Left colon (tissue), 2 donors: ENCODE measurements around the gene PTPRR. TPM values are rescaled to one million over a fixed set of nuclear protein-coding genes. Genes with fewer than 3 reads are reported as not detected.

Experiments used
- ATAC-seq: fragments of 200-7000 bp; cut with Tn5 transposase; one replicate; pipeline ENCODE4 v1.9.1; 2020; ENCODE audit warnings: mild to moderate bottlenecking, moderate library complexity
- DNase-seq, 2 donors: peaks; one replicate each; pipeline ENCODE4 v3.0.0-alpha.2; 2020
- intact Hi-C, 2 donors: fragments of 100-400 bp; cut with DNase I in 1 of 2; cut with micrococcal nuclease in 1 of 2; formaldehyde crosslinking; loops; one replicate each; pipeline versions ENCODE4 v1.11.2 to v1.14.0; 2022; cut with DNase I, micrococcal nuclease
- total RNA-seq, 2 donors: library from RNA; stranded (reverse); fragmentation: NEBNext Ultra II Directional; extraction: Animal tissue kit (Norgen Biotek cat#: 25700); gene quantifications; one replicate each; pipeline ENCODE4 v1.2.1, GENCODE V29; 2021
- donor health status: DM: no; HTN: no; CAD: no.
- donor health status: DM: yes; HTN: yes; CAD: no.

PTPRR gene
- total RNA-seq, 2 donors from 2014 or later = 13.1 to 48.8 TPM

DNA sequence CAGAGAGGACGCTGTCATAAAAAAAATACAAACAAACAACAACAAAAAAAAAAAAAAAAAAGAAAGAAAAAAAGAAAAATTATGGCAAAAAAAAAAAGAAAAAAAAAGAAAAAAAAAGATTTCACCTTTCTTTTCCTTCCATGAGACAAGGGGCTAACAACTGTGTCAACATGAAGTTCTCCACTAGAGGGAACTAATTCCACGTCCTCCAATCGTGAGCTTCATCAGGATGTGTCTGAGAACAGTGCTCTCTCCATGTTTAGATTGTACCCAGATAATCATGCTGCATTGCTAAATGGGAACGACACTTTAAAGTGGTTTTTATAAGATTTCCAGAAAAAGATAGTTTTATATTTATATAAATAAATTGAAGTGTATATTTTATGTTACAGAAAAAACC, 187.2 kb downstream of the PTPRR start:
- intact Hi-C loops = loop anchor here in 1 of 2 donors (10.0 kb wide), 1 partner anchor 661 kb away; no protein-coding TSS in a partner anchor
- DNase-seq = no peak
- peak; percentile 58 for ATAC-seq

DNA sequence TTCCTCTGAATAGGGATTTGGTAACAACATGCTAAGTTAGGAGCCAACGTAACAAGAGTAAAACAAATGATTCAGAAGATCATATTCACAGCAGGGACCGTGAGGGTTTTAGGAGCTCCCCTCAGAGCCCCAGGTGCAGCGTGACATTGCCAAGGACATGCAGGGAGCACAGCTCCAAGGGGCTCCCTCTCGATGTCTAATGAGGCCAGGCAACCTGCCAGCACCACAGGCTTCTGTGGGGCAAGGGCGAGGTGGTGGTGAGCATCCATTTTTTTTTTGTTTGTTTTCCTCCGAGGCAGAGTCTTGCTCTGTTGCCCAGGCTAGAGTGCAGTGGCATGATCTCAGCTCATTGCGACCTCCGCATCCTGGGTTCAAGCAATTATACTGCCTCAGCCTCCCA, 188.3 kb downstream of the PTPRR start:
- ATAC-seq = no peak
- intact Hi-C loops = loop anchor here in 1 of 2 donors (10.0 kb wide), 1 partner anchor 663 kb away; no protein-coding TSS in a partner anchor
- DNase-seq = no peak

DNA sequence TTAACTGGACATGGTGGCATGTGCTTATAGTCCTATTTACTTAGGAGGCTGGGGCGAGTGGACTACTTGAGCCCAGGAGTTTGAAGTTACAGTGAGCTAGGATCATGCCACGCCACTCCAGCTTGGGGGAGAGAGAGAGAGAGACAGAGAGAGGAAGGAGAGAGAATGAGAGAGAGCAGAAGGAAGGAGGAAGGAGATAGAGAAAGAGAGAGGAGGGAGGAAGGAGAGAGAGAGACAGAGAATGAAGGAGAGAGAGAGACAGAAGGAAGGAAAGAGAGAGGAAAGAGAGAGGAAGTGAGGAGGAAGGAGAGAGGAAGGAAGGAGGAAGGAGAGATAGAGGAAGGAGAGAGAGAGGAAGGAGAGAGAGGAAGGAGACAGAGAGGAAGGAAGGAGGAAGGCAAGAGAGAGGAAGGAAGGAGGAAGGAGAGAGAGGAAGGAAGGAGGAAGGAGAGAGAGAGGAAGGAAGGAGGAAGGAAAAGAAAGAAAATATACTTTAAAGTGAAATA, 189.8 kb downstream of the PTPRR start:
- DNase-seq (no peak), ATAC-seq (no peak)
- intact Hi-C loops = loop anchor here in 1 of 2 donors (10.0 kb wide), 1 partner anchor 664 kb away; no protein-coding TSS in a partner anchor

DNA sequence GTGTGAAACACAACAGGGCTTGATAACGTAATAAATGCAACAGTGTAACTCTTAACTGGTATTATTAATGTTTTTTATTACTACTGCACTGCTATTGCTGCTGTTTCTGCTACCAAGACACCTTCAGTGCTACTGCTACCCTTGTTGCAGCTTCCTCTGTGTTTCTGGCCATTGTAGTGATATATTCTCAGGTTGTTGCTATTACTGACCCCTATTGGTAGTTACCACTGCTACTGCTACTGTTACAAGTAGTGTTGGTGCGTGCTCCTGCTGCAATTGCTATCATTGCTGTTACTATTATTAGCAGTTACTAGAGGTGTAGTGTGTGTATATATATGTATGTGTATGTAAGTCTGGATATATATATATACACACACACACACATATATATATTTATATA, 196.1 kb downstream of the PTPRR start:
- ATAC-seq (no peak), DNase-seq (no peak)
- intact Hi-C loops = no loop called here

DNA sequence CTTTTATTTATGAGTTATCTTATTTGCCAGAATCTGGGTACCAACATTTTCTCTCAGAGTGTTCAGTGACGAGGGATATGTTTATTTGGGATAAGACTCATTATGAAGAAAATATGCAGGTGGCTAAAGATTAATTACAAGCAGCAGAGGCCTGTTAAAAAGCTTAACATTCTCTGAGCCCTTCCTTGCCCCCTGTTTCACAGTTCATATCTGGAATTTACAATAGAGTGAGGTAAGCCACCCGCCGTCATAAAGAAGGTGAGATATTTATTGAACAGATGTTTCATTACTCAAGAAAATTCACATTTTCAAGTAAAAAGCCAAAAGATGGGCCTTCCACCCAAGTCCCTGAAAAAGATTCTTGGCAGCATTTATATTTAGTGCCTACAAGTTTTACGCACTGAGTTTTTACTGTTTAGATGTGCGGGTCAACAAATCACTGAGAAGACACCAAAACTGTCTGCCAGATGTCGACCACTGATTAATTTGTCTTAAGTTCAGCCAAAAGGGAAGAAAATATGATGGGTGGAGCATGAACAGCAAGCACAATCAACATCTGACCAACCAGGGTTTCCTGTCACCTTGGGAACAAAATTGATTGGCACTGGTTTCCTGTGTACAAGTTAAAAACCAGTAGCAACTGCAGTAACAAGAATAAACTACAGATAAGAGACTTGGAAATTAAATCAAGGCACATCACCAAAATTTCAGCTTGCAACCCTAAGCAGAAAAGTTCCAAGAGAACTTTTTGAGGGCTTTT, 197.8 kb downstream of the PTPRR start:
- no peak for ATAC-seq
- intact Hi-C loops = no loop called here
- no peak for DNase-seq

DNA sequence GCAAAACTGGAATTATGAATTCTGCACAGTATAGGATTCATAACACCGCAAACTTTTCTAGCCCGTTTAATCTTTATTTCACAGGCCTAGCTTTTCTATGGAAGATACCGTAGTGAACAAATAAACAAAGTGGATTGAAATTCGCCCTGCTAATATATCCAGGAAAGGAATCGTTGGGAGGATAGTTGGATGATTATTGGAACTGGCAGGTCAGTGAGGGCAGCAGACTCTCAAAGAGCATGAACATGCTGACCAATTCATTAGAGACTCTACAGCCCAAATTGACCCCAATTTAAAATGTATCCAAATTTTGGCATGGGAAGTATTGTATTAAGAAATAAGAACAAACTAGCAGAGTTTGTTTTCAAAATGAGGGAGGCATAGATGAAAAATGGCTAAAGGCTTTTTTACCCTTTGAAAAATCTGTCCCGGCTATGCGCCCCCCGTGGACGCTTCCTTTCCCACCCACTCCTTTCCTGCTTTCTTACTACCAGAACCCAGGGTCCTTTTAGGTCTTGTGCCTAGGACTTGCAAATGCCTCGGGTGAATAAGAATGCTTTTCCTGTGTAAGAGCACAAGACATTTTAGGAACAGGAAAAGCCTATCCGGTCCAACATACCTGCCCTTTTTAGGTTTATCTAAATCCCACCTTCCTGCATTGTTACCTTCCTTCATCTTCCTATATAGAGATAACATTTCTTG, 198.7 kb downstream of the PTPRR start:
- DNase-seq (no peak), ATAC-seq (no peak)
- intact Hi-C loops = no loop called here

DNA sequence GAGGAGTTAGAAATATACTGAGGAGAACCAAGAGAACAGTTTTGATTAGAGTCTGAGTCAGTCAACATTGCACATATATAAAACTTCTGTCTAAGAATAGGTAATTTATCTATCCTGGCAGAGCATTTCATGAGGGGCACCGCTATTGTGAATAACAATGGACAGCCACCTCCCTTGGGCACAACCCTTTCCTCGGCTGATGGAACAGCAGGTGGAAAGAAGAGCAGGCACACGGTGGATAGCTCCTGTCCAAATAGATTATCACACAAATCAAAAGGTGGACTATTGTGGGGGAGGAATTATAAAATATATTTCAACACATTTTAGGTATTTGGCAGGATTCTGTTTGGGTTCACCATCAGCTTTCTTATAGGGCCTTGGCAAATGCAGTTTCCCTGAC, 199.3 kb downstream of the PTPRR start:
- ATAC-seq (no peak), DNase-seq (no peak)
- intact Hi-C loops = no loop called here

DNA sequence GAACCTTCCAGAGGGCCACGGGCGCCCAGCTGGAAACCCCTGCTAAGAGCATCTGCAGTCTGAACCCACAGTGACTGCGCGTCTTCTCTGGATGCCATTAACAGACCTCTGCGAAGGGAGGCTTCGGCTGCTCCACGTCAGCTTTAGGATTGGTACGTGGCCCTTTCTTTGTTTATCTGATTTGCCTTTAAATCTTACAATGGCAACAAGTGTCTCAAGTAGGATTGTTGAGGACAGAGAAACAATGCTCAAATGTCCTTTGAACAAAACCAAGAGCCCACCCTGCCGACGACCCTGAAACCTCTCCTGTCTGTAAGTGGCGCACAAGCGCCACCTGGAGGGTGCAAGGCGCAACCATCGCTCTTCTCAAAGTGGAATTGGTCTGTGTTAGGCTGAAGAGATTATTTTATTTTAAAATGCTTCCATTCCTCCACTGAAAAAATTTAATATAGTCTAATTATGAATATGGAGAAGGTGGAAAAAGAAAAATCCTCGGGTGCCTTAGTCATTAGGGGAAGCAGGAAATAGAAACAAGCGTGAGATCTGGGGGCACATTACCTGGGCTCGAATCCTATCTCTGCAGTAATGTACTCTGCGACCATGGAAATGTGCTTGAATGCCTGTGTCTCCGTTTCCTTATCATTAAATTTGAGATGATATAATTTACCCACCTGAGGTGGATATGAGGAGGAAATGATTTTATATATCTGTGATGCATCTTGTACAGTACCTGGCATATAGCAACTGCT, 200.7 kb downstream of the PTPRR start:
- intact Hi-C loops = no loop called here
- ATAC-seq = peak; percentile 60
- DNase-seq = peak in 1 of 2 donors; percentile 26

DNA sequence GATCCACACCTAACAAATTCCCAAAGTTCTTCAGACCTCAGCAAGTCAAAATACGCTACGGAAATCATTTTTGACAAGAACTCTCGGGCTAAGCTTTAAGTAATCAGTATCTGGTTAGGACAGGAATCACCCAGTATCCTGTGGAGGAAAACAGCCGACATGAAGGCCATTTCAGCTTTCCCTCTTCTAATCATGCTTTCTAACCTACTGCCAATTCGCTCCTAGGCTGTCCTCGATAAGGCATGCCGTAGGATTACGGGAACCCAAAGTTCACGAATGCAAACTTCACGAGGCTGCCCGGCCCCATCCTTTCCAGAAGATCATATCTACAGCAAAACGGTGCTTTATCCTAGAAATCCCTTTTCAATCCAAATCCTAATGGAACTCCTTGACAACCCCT, 201.5 kb downstream of the PTPRR start:
- no peak for DNase-seq
- intact Hi-C loops = no loop called here
- no peak for ATAC-seq

DNA sequence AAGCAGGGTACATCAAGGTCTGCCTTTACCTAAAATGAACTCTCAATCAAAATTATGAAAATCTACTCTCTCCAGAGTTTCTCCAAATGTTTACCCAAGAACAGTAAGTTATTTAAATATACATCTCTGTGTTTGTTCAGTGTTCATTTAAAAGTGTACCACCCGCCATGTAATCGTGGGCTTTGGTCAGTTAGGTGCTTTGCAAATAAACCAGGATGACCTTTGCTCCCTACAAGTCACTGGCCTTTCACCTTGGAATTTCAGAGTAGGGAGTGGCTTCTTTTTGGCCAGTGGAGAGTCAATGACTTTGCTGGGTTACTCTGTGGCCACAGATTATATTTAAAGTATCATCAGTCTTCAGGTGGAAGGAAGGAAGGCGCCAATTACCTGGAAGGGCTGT, 208.7 kb downstream of the PTPRR start:
- ATAC-seq (peak; percentile 61), DNase-seq (no peak)
- intact Hi-C loops = no loop called here

DNA sequence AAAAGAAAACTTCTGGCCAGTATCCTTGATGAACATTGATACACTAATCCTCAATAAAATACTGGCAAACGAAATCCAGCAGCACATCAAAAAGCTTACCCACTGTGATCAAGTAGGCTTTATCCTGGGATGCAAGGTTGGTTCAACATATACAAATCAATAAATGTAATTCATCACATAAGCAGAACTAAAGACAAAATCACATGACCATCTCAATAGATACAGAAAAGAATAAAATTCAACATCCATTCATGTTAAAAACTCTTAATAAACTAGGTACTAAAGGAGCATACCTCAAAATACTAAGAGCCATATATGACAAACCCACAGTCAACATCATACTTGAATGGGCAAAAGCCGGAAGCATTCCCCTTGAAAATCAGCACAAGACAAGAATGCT, 211.5 kb downstream of the PTPRR start:
- intact Hi-C loops = no loop called here
- ATAC-seq (no peak), DNase-seq (no peak)

DNA sequence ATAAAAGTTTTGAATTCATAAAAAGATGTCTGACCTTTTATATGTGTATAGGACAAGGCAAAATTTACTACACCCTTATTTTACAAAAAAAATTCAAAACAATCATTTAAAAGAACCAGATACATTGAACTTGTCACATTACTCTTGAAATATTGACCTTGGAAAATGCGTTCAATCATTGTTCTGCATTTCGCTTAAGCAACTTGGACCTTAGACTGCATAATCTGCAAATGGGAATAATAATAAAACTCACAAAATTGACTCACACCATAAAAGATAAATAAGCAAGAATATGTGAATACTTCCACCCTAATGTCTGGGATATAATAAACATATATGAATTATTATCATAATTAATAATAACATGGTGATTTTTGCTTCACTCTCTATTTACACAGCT, 213.9 kb downstream of the PTPRR start:
- DNase-seq = no peak
- intact Hi-C loops = no loop called here

DNA sequence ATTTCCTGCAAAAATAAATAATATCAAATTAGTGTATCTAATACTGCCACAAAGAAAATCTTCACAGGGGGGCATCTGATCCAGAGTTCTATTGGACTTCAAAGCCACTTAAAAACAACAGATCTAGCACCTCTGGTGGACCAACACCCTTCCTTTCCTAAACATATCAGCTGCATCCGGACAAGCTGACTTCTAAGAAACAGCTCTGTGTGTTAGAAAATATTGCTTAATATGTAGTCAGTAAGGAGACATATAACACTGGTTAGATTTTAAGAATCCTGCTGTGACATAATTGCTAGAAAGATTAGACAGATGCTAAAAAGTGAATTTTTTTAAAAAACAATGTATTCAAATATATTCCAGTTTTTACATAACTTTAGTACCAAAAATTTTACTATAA, 222.2 kb downstream of the PTPRR start:
- intact Hi-C loops = loop anchor here in 1 of 2 donors (10.0 kb wide), 1 partner anchor 104 kb away; no protein-coding TSS in a partner anchor
- DNase-seq = no peak
- no peak for ATAC-seq

More for the DNA sequence above, 213.9 kb downstream of the PTPRR start:
- ATAC-seq = no peak

DNA sequence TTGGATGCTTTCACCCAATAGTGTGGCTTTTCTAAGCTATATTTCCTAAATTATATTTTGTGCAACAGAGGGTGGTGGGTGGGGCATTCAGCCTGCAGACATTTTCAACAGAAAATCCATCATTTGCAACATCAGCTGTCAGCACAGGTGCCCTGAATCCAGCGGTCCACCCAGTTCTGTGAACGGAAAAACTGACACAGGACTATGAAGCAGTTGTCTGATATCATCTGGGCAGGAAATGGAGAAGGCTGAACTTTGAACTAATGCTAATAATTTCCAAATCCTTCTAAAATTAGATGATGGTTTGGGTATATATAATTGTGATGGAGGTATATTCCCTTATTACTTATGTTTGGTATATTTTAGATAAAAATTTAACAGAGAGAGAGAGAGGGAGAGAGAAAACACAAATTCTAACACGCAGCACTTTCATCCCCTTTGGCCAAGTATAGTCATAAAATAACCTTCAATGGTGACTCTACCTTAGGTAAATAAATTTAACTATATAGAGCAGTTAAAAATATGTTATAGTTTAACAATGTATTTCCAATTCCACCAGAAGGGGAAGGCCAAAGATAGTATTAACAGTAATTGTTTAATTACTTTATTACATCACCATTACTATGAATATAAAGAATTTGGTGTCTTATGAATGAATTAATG, 225.0 kb downstream of the PTPRR start:
- peak in 1 of 2 donors; percentile 9 for DNase-seq
- intact Hi-C loops = loop anchor here in 1 of 2 donors (10.0 kb wide), 1 partner anchor 101 kb away; no protein-coding TSS in a partner anchor

DNA sequence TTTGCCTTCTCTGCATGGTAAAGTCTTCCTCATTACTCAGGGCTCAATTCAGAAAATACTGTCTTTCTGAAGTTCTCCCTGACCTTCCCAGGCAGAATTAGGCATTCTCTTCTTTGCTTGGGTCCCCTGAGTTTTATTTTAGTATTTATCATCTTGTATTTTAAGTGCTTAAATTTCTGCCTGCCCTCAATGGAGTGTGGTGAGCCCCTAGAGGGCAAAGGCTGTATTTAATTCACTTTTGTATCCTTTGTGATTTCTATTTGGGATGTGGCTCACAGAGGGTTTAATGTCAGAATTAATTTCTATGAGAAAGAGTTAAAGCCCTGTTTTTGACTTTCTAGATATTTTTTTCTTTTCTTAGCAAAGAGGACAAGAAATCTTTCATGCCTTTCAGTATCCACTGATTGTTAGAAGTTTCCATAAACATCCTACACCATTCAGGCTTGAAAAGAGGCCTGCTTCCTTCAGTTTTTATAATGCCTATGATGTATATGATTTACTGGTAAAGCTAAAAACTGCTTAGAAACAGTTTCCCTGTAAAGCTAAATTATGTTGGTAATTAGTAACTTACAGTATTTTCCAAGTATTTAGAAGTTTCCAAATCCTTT, 227.8 kb downstream of the PTPRR start:
- intact Hi-C loops = loop anchor here in 1 of 2 donors (10.0 kb wide), 1 partner anchor 98 kb away; no protein-coding TSS in a partner anchor
- ATAC-seq = no peak
- no peak for DNase-seq

More for the DNA sequence above, 225.0 kb downstream of the PTPRR start:
- ATAC-seq = peak; percentile 81

DNA sequence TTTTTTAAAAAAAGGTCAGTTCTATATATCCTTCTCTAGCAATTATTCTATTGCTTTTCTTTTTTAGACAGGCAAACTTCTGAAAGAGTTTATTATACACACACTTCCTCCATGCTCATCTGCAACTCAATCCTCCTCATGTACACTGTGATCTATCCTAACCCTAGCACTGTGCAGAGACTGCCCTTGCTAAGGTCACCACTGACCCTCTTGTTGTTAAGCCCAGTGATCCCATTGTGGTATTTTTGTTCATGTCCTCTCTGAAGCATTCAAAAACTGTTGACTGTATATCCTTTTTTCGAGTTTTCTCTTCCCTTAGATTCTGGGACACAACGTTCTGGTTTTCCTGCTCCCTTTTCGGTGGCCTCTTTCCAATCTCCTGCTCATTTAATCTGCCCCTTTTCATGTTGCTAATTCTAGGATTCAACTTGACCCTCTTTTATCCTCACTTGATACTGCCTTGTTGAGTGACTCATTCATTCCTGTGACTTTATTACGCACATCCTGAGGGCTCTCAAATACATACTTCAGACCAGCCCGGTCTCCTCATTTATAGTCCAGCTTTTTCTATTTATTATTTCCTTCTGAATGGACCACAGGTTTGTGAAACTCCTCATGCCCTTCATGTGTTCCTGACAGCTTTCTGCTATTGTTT, 229.4 kb downstream of the PTPRR start:
- intact Hi-C loops = loop anchor here in 1 of 2 donors (10.0 kb wide), 1 partner anchor 96 kb away; no protein-coding TSS in a partner anchor
- ATAC-seq = no peak
- DNase-seq = no peak

DNA sequence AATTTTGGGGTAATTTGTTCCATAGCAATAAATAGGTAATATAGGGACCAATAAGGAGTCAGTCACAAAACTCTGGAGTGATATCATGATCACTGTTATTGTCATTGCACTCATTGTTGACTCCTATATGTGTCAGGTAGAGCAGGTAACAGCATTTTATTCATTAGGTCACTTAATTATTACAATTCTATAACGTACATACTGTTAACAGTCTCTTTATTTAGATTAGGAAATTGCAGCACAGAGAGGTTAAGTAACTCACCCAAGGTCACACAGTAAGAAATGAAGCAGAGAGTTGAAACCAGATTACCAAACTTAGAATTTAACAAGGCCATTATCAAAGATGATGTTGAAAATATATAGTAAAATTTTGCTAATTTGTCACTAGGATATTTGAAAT, 233.6 kb downstream of the PTPRR start:
- no peak for ATAC-seq
- intact Hi-C loops = no loop called here
- no peak for DNase-seq

DNA sequence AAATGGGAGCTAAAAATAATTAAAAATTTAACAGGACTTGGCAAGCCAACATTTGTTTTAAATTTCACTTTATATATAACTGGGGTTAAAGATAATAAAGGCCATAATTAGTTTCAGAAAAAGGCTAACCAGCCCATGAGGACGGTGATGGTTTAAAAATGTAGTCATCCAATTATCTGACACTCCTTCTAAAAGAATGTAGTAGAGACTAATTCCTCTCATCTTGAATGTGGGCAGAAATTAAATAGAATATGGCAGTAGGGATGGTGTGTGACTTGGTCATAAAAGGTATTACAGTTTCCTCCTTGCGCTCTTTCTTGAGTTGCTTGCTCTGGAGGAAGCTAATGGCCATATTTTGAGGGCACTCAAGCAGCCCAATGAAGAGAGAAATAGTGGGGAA, 234.2 kb downstream of the PTPRR start:
- ATAC-seq (no peak), DNase-seq (no peak)
- intact Hi-C loops = no loop called here
